ENCODE data around the gene SLC22A23.
A peak's percentile ranks its signal among the peaks of the same experiment; 100 is the strongest.

The SLC22A23 gene

GRCh38 chr6:3456898-3457709 is at the start of gene SLC22A23:
Gene SLC22A23 (minus strand): TSS chr6:3457050. CDS start chr6:3456559, 491 bp downstream.
- DNase-seq, result peak; percentile 37 to 80 (median 59)

DNA sequence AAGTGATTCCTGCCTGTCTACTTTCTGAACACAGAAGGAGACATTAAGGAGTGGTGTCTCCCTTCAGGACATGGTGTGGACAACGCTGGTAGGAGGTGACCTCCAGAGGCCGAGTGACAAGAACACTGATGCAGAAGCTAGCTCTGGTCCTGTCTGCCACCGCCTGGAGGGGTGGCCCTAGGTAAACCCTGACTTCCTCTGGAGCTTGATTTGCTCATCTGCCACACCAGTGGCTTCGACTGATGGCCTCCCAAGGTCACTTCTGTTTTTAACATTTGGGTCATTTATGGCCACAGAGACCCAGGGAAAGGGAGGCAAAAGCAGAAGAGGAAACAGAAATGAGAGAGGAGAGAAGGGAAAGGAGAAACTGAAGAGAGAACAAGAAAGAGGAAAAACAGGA is 49.4 kb upstream of the SLC22A23 start:
- DNase-seq, result peak; percentile 52 to 69 (median 57)

DNA sequence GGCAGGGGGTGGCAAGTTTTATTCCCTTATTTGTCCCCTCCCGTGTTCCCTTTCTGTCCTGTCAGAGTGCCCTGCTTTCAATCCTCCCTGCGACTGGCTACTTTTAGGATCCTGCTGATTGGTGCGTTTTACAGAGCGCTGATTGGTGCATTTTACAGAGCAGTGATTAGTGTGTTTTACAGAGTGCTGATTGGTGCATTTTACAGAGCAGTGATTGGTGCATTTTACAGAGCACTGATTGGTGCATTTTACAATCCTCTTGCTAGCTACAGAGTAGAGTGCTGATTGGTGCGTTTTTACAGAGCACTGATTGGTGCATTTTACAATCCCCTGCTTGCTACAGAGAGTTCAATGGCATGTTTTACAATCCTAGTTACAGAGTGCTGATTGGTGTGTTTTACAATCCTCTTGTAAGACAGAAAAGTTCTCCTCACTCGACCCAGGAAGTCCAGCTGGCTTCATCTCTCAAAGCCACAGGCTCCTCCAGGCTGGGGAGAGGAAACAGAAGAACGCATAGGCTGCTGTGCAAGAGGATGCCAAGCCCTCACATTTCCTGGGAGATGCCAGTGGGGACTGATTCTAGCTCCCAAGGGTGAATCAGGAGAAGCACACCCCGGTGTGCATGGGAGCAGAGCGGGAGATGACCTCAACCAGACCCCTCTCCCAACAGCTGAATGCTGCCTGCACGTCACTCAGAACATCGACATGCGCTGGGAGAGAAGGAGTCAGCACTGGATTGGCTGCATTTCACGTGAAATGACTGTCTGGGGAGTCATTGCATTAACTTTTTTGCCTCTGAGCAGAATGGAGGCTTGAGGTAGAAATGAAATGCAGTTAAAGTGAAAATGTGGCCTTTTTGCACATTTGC is 48.3 kb upstream of the SLC22A23 start:
- DNase-seq, result no peak

- no peak for DNase-seq
Observed at GRCh38 chr6:3504354-3504753, 47.5 kb upstream of the SLC22A23 start.

GRCh38 chr6:3501826-3502500 is 45.1 kb upstream of the SLC22A23 start:
- DNase-seq, result peak; percentile 39 to 60 (median 53)

GRCh38 chr6:3500262-3501014 is 43.6 kb upstream of the SLC22A23 start:
- DNase-seq, result no peak

DNA sequence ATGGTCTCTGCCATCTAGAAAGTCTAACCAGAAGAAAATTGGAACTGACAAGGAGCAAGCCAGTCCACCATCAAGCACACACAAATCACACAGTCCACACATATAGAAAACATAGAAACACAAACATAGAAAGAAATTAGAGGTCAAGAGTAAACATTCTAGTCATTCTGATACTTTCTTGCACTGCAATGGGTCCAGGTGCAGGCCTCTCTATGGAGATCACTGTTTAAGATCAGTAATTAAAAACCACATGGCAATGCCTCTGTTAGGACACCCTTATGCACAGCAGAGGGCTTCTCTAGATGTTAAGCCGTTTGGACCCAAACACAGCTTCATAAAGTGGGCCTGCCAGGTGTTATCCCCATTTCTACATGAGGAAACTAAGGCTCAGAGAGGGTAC is 42.8 kb upstream of the SLC22A23 start:
- no peak for DNase-seq

- no peak for DNase-seq
Observed at GRCh38 chr6:3496395-3496794, 39.5 kb upstream of the SLC22A23 start.

GRCh38 chr6:3494391-3495100 is 37.7 kb upstream of the SLC22A23 start:
- no peak for DNase-seq

DNA sequence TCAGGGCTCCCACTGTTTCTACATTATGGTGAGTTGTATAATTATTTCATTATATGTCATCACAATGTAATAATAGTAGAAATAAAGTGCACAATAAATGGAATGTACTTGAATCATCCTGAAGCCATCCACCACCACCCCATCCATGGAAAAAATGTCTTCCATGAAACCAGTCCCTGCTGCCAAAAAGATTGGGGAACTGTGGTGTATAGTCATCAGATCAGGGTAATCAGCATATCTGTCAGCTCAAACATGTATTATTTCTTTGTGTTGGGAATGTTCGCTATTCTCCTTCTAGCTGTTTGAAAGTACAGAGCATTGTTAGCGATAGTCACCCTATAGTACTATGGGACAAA is 33.8 kb upstream of the SLC22A23 start:
- no peak for DNase-seq

GRCh38 chr6:3489961-3490624 is 33.2 kb upstream of the SLC22A23 start:
- DNase-seq, result no peak

- no peak for DNase-seq
Observed at GRCh38 chr6:3489027-3489757, 32.3 kb upstream of the SLC22A23 start.

- no peak for DNase-seq
Observed at GRCh38 chr6:3484946-3485345, 28.1 kb upstream of the SLC22A23 start.

GRCh38 chr6:3484192-3484591 is 27.3 kb upstream of the SLC22A23 start:
- no peak for DNase-seq

- no peak for DNase-seq
Observed at GRCh38 chr6:3483675-3484074, 26.8 kb upstream of the SLC22A23 start.

DNA sequence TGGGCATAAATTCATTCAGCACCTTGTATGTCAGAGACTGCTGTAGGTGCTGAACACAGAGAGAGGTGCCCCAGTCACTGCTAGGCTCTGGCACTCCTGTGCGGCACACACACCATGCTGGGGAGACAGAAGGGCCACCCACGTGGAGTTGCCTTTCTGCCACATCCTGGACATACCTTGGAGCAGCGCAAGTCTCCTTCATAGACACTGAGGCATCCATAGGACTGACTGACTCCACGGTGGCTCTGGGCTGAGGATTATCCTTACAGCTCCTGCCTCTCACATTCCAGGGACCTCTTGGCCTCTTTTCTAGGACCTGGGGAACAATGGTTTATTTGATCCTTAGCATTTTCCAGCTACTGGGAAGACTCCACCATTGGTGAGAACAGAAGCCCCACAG is 26.0 kb upstream of the SLC22A23 start:
- no peak for DNase-seq

DNA sequence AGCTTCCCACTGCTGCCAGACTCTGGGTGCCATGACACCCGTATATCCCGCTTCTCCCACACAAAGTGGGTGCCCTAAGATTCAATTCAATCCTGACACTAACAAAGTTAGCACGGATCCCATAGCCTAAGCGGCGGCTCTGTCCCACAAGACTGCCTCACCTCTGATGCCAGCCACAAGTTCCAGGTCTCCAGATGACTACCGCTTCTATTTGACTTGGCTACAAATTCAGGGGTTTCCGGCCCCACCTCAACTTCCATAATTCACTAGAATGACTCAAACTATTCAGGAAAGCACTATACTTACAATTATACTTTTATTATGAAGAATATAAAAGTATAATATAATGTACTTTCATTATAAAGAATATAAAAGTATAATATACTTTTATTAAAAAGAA is 24.8 kb upstream of the SLC22A23 start:
- DNase-seq, result no peak

- no peak for DNase-seq
Observed at GRCh38 chr6:3480009-3480408, 23.2 kb upstream of the SLC22A23 start.

DNA sequence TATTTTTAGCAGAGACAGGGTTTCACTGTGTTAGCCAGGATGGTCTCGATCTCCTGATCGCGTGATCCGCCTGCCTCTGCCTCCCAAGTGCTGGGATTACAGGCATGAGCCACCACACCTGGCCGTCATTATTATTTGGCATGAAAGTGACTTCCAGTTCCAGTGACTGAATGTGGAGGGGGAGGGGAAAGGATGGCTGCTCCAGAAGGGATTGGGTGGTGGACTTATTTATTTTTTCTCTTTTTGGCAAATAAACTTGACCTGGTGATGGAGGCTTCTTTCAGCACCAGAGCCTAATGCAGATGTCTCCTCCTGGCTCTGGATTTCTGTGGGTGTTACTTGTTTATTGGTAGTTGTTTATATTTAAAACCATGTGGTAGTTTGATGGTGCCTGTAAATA is 16.9 kb upstream of the SLC22A23 start:
- no peak for DNase-seq

- DNase-seq, result no peak
Observed at GRCh38 chr6:3471711-3472110, 14.9 kb upstream of the SLC22A23 start.

- DNase-seq, result no peak
Observed at GRCh38 chr6:3471286-3471685, 14.4 kb upstream of the SLC22A23 start.

All from suppressor macrophage treated with lipopolysaccharide for 1 hour (primary cell).